BLaER1 treated with 17β-estradiol and CSF1 and Interleukin-3, amounts not matched to agents 10 nM and 100 nM (cell line): ENCODE results near the gene BABAM2.

Experiments used
- H3K27ac ChIP-seq, 11 experiments: shearing (Covaris generic); formaldehyde crosslinking; 2 replicates each; pipeline ENCODE4 v1.8.1; 2022
- H3K27me3 ChIP-seq, 11 experiments: shearing (Covaris generic); formaldehyde crosslinking; 2 replicates each; pipeline ENCODE4 v1.8.1; 2022
- H3K36me3 ChIP-seq, 11 experiments: shearing (Covaris generic); formaldehyde crosslinking; 2 replicates each; pipeline ENCODE4 v1.8.1; 2022
- H3K4me1 ChIP-seq, 10 experiments: shearing (Covaris generic); formaldehyde crosslinking; 2 replicates each; pipeline ENCODE4 v1.8.1; 2022
- H3K4me2 ChIP-seq, 11 experiments: shearing (Covaris generic); formaldehyde crosslinking; 2 replicates each; pipeline ENCODE4 v1.8.1; 2022
- H3K4me3 ChIP-seq, 10 experiments: shearing (Covaris generic); formaldehyde crosslinking; 2 replicates each; pipeline ENCODE4 v1.8.1; 2022
- H3K9ac ChIP-seq, 11 experiments: shearing (Covaris generic); formaldehyde crosslinking; 2 replicates each; pipeline ENCODE4 v1.8.1; 2022
- H3K9me3 ChIP-seq, 11 experiments: shearing (Covaris generic); formaldehyde crosslinking; replicated peaks in 1 of 11; 2 replicates each; pipeline ENCODE4 v1.8.1; 2022
- H4K20me1 ChIP-seq, 11 experiments: shearing (Covaris generic); formaldehyde crosslinking; 2 replicates each; pipeline ENCODE4 v1.8.1; 2022
- Cebpa-rat ChIP-seq, 11 experiments: shearing (Covaris generic); IDR thresholded peaks; 2 replicates each; pipeline ENCODE4 v1.8.1; 2022

Gene BABAM2

GRCh38 chr2:28049416-28049815 lies 158.9 kb downstream of the BABAM2 start:
- H3K4me1 ChIP-seq: peaks cover 0 to 24% (median 21%) of the 10 kb centered on the region in 10 experiments; a peak in 14 of 20 replicates
- no peak overlapping the region for H3K9ac ChIP-seq
- H4K20me1 ChIP-seq: no peaks in the 10 kb centered on the region
- no peaks in the 10 kb centered on the region for H3K27me3 ChIP-seq
- no peak overlapping the region for H3K4me3 ChIP-seq
- no peaks in the 10 kb centered on the region for H3K9me3 ChIP-seq
- H3K27ac ChIP-seq: no peak overlapping the region
- H3K4me2 ChIP-seq: no peak overlapping the region
- peaks cover 0 to 17% (median 5%) of the 10 kb centered on the region in 11 experiments; a peak in 7 of 22 replicates for H3K36me3 ChIP-seq
- TF ChIP-seq Cebpa-rat (IDR thresholded peaks at IDR 0.05): no peak

- Histone ChIP-seq H3K36me3 (peaks cover 0 to 17% (median 5%) of the 10 kb centered on the region in 11 experiments; a peak in 7 of 22 replicates), H3K27ac (no peak overlapping the region), H3K9ac (no peak overlapping the region), H3K9me3 (no peaks in the 10 kb centered on the region), H3K4me2 (no peak overlapping the region), H4K20me1 (no peaks in the 10 kb centered on the region), H3K4me3 (no peak overlapping the region), H3K27me3 (no peaks in the 10 kb centered on the region), H3K4me1 (peaks cover 0 to 24% (median 21%) of the 10 kb centered on the region in 10 experiments; a peak in 14 of 20 replicates)
- TF ChIP-seq Cebpa-rat (IDR thresholded peaks at IDR 0.05): no peak
Measured at GRCh38 chr2:28049899-28050298, 159.4 kb downstream of the BABAM2 start.

DNA sequence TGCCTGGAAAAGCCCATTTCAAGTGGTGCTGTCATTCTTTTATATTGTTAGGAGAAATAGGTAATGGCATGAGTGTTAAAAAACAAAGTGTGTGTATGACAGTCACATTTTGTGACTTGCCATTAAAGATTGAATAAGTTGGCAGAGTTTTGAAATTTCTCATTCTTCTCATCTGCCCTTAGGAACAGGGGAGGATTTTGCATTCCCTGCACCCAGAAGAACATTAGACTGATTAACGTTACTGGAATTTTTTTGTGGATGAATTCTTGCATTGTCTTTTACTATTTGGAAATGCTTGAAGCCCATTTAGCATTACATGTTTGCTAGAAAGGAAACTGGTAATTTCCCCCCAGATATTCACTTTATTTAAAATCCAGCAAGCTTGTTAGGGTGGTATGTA lies 162.2 kb downstream of the BABAM2 start:
- Histone ChIP-seq H3K4me1 (peaks cover 0 to 19% (median 10%) of the 10 kb centered on the region in 10 experiments; a peak in 14 of 20 replicates), H3K4me2 (no peak overlapping the region), H3K9me3 (peaks cover 0 to 6% (median 0%) of the 10 kb centered on the region in 11 experiments; a peak in 2 of 22 replicates), H3K27me3 (no peaks in the 10 kb centered on the region), H3K27ac (no peak overlapping the region), H4K20me1 (no peaks in the 10 kb centered on the region), H3K36me3 (peaks cover 0 to 15% (median 5%) of the 10 kb centered on the region in 11 experiments; a peak in 6 of 22 replicates), H3K4me3 (no peak overlapping the region), H3K9ac (no peak overlapping the region)
- TF ChIP-seq Cebpa-rat (IDR thresholded peaks at IDR 0.05): no peak

- H3K9me3 ChIP-seq: peaks cover 0 to 6% (median 0%) of the 10 kb centered on the region in 11 experiments; a peak in 2 of 22 replicates
- TF ChIP-seq Cebpa-rat (IDR thresholded peaks at IDR 0.05): no peak
- H3K27me3 ChIP-seq: no peaks in the 10 kb centered on the region
- no peak overlapping the region for H3K27ac ChIP-seq
- peak overlapping the region in 1 of 11 experiments; percentile 34; a peak in 1 of 22 replicates for H3K4me2 ChIP-seq
- H3K36me3 ChIP-seq: peaks cover 0 to 15% (median 5%) of the 10 kb centered on the region in 11 experiments; a peak in 6 of 22 replicates
- H4K20me1 ChIP-seq: no peaks in the 10 kb centered on the region
- H3K9ac ChIP-seq: no peak overlapping the region
- H3K4me3 ChIP-seq: no peak overlapping the region
- peaks cover 0 to 10% (median 4%) of the 10 kb centered on the region in 10 experiments; a peak in 9 of 20 replicates for H3K4me1 ChIP-seq
Measured at GRCh38 chr2:28053597-28053996, 163.1 kb downstream of the BABAM2 start.

GRCh38 chr2:28054916-28055315 lies 164.4 kb downstream of the BABAM2 start:
- Histone ChIP-seq H3K4me3 (no peak overlapping the region), H3K9me3 (peaks cover 0 to 7% (median 0%) of the 10 kb centered on the region in 11 experiments; a peak in 3 of 22 replicates), H3K4me1 (peaks cover 0 to 10% (median 4%) of the 10 kb centered on the region in 10 experiments; a peak in 4 of 20 replicates), H3K4me2 (no peak overlapping the region), H3K36me3 (peaks cover 0 to 20% (median 5%) of the 10 kb centered on the region in 11 experiments; a peak in 6 of 22 replicates), H3K9ac (no peak overlapping the region), H3K27me3 (no peaks in the 10 kb centered on the region), H4K20me1 (no peaks in the 10 kb centered on the region), H3K27ac (no peak overlapping the region)
- no peak for TF ChIP-seq Cebpa-rat (IDR thresholded peaks at IDR 0.05)

- Histone ChIP-seq H3K4me3 (no peak overlapping the region), H3K9me3 (peaks cover 0 to 12% (median 0%) of the 10 kb centered on the region in 11 experiments; a peak in 3 of 22 replicates), H3K4me1 (peaks cover 0 to 10% (median 4%) of the 10 kb centered on the region in 10 experiments; a peak in 4 of 20 replicates), H3K4me2 (no peak overlapping the region), H3K27me3 (no peaks in the 10 kb centered on the region), H3K27ac (no peak overlapping the region), H3K36me3 (peaks cover 0 to 20% (median 5%) of the 10 kb centered on the region in 11 experiments; a peak in 6 of 22 replicates), H4K20me1 (no peaks in the 10 kb centered on the region), H3K9ac (no peak overlapping the region)
- no peak for TF ChIP-seq Cebpa-rat (IDR thresholded peaks at IDR 0.05)
Measured at GRCh38 chr2:28055325-28055970, 164.9 kb downstream of the BABAM2 start.

GRCh38 chr2:28058791-28059190 lies 168.3 kb downstream of the BABAM2 start:
- Histone ChIP-seq H3K9me3 (peaks cover 0 to 13% (median 0%) of the 10 kb centered on the region in 11 experiments; a peak in 3 of 22 replicates), H3K27ac (no peak overlapping the region), H3K4me1 (peaks cover 0 to 6% (median 2%) of the 10 kb centered on the region in 10 experiments; a peak in 4 of 20 replicates), H3K9ac (no peak overlapping the region), H4K20me1 (no peaks in the 10 kb centered on the region), H3K4me3 (no peak overlapping the region), H3K27me3 (no peaks in the 10 kb centered on the region), H3K36me3 (peaks cover 0 to 16% (median 0%) of the 10 kb centered on the region in 11 experiments; a peak in 4 of 22 replicates), H3K4me2 (no peak overlapping the region)
- TF ChIP-seq Cebpa-rat (IDR thresholded peaks at IDR 0.05): no peak

DNA sequence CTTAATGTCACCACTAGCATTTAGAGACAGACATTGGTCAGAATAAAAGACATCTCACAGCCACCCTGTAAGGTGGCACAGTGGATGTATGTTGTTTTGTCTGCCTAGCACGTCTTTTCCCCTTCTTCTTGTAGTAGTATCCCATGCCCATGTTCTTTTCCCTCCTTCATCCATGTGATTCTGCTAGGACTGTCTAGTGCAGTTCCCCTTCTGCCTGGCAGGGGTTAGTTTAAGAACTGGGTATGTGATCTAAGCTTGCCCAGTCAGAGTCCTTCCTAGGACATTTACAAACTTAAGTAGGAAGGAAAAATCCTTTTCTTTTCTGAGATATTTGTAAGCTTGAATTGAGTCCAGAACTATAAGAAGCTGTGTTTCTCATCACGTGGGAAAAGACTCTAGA lies 172.3 kb downstream of the BABAM2 start:
- Histone ChIP-seq H3K4me2 (no peak overlapping the region), H3K36me3 (peaks cover 0 to 24% (median 0%) of the 10 kb centered on the region in 11 experiments; a peak in 3 of 22 replicates), H3K9ac (no peak overlapping the region), H3K27me3 (no peaks in the 10 kb centered on the region), H4K20me1 (no peaks in the 10 kb centered on the region), H3K4me3 (no peak overlapping the region), H3K9me3 (peaks cover 0 to 6% (median 0%) of the 10 kb centered on the region in 11 experiments; a peak in 1 of 22 replicates), H3K4me1 (no peaks in the 10 kb centered on the region), H3K27ac (no peak overlapping the region)
- TF ChIP-seq Cebpa-rat (IDR thresholded peaks at IDR 0.05): no peak

DNA sequence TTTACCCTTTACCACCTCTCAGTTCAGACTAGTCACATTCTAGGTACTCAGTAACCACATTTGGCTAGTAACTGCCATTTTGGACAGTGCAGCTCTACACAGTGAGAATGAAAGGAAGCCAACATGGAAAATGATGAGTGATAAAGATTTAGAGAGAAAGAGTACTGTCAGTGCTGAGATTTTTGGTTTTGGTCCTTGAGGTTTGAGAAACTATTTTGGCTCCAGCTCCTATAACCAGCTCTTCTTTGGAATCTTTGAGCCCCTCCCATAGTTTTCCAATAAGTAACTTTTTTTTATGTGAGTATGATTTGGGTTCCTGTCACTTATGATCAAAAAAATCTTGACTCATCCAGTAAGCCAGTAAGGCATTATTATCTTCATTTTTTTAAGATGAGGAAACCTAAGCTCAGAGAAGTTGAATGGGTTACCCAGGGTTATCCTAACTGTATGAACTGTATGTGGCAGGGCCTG lies 173.0 kb downstream of the BABAM2 start:
- Histone ChIP-seq H3K4me1 (no peaks in the 10 kb centered on the region), H3K27me3 (no peaks in the 10 kb centered on the region), H3K4me2 (no peak overlapping the region), H3K4me3 (no peak overlapping the region), H3K9me3 (peaks cover 0 to 6% (median 0%) of the 10 kb centered on the region in 11 experiments; a peak in 1 of 22 replicates), H3K27ac (no peak overlapping the region), H3K9ac (no peak overlapping the region), H4K20me1 (no peaks in the 10 kb centered on the region), H3K36me3 (peaks cover 0 to 24% (median 0%) of the 10 kb centered on the region in 11 experiments; a peak in 3 of 22 replicates)
- no peak for TF ChIP-seq Cebpa-rat (IDR thresholded peaks at IDR 0.05)
